PC-3 (cell line): ENCODE data around the gene CASP10. TPM values are rescaled to one million over a fixed set of nuclear protein-coding genes. Genes with fewer than 3 reads are reported as not detected.

Experiments
- ATAC-seq: fragments of 200-7000 bp; cut with Tn5 transposase; 2 replicates; pipeline ENCODE4 v1.9.1; 2020; ENCODE audit warnings: mild to moderate bottlenecking, moderate library complexity
- BruUV-seq: library from RNA; stranded (reverse); fragments of 400-500 nt; replicated peaks from 2 replicates; lab custom pipeline; 2021; lab: Mats Ljungman, UMichigan
- CTCF ChIA-PET: fragments of 300-600 bp; sonication (Branson Sonifier 250); formaldehyde crosslinking; loops from one replicate; lab custom pipeline; 2022; ENCODE audit warnings: antibody characterized with exemption; lab: Charles Lee
- POLR2A ChIA-PET: fragments of 300-600 bp; sonication (Branson Sonifier 250); formaldehyde crosslinking; loops from one replicate; lab custom pipeline; 2022; ENCODE audit warnings: antibody characterized with exemption; ENCODE audit not compliant: unreplicated experiment; lab: Charles Lee
- DNase-seq: peaks from one replicate; pipeline ENCODE4 v3.0.0-alpha.2; 2015
- H2AFZ ChIP-seq: fragments of 300-600 bp; sonication (generic); 2 replicates; pipeline ENCODE4 v1.6.0; 2016; ENCODE audit warnings: antibody characterized with exemption, low read length
- H3F3A ChIP-seq: fragments of 300-600 bp; sonication (generic); one replicate; pipeline ENCODE4 v1.6.0; 2017; ENCODE audit warnings: antibody characterized with exemption, low read length, control low read depth, mild to moderate bottlenecking; ENCODE audit not compliant: unreplicated experiment
- H3K27ac ChIP-seq: fragments of 300-600 bp; sonication (generic); 2 replicates; pipeline ENCODE4 v1.5.1; 2016; ENCODE audit warnings: mild to moderate bottlenecking, low read length
- H3K27me3 ChIP-seq: fragments of 300-600 bp; sonication (generic); 2 replicates; pipeline ENCODE4 v1.6.1; 2016; ENCODE audit warnings: low read length, mixed read lengths
- H3K36me3 ChIP-seq: fragments of 300-600 bp; sonication (generic); 2 replicates; pipeline ENCODE4 v1.6.1; 2016; ENCODE audit warnings: low read depth, mixed run types, low read length, mixed read lengths
- H3K4me1 ChIP-seq: fragments of 300-600 bp; sonication (generic); 2 replicates; pipeline ENCODE4 v1.5.1; 2016; ENCODE audit warnings: low read length; ENCODE audit not compliant: insufficient read depth
- H3K4me2 ChIP-seq: fragments of 300-600 bp; sonication (generic); 2 replicates; pipeline ENCODE4 v1.6.0; 2016; ENCODE audit warnings: low read length
- H3K4me3 ChIP-seq: fragments of 300-600 bp; sonication (generic); 2 replicates; pipeline ENCODE4 v1.5.1; 2016; ENCODE audit warnings: mild to moderate bottlenecking, low read length, mixed read lengths
- H3K79me2 ChIP-seq: fragments of 300-600 bp; sonication (generic); 2 replicates; pipeline ENCODE4 v1.6.1; 2017; ENCODE audit warnings: low read length, mixed read lengths
- H3K9ac ChIP-seq: fragments of 300-600 bp; sonication (generic); 2 replicates; pipeline ENCODE4 v1.6.0; 2016; ENCODE audit warnings: mild to moderate bottlenecking, low read length
- H3K9me2 ChIP-seq: fragments of 300-600 bp; sonication (generic); replicated peaks from 2 replicates; pipeline ENCODE4 v1.6.1; 2016; ENCODE audit warnings: mixed run types, low read length, mixed read lengths
- H3K9me3 ChIP-seq: fragments of 300-600 bp; sonication (generic); 2 replicates; pipeline ENCODE4 v1.6.1; 2016; ENCODE audit warnings: low read length, mixed read lengths
- H4K20me1 ChIP-seq: fragments of 300-600 bp; sonication (generic); 2 replicates; pipeline ENCODE4 v1.6.1; 2016; ENCODE audit warnings: low read length, mixed read lengths
- EZH2 ChIP-seq: fragments of 300-600 bp; sonication (generic); IDR thresholded peaks from one replicate; pipeline ENCODE4 v1.6.1; 2017; ENCODE audit warnings: antibody characterized with exemption, mild to moderate bottlenecking, low read length; ENCODE audit not compliant: unreplicated experiment
- EZH2phosphoT487 ChIP-seq: fragments of 300-600 bp; sonication (generic); IDR thresholded peaks from 2 replicates; pipeline ENCODE4 v1.6.1; 2018; ENCODE audit warnings: mild to moderate bottlenecking, antibody characterized with exemption, low read length, borderline replicate concordance
- intact Hi-C: fragments of 100-400 bp; cut with micrococcal nuclease; formaldehyde crosslinking; loops from 2 replicates; pipeline ENCODE4 v1.9.0; 2023
- total RNA-seq: library from RNA; depleted of rRNA; stranded (reverse); fragments of >200 nt; gene quantifications from 2 replicates; pipeline ENCODE4 v1.2.3, GENCODE V29; 2014
- TF ChIP-seq, protein P1 (sequence below): fragments of 300-600 bp; sonication (generic); conservative IDR thresholded peaks from 2 replicates; pipeline ENCODE4 v1.5.1; 2017; ENCODE audit warnings: antibody characterized with exemption, low read depth, mild to moderate bottlenecking, low read length

CASP10 gene
- total RNA-seq, 1 experiment from 2014 or later = 4.2 TPM

DNA sequence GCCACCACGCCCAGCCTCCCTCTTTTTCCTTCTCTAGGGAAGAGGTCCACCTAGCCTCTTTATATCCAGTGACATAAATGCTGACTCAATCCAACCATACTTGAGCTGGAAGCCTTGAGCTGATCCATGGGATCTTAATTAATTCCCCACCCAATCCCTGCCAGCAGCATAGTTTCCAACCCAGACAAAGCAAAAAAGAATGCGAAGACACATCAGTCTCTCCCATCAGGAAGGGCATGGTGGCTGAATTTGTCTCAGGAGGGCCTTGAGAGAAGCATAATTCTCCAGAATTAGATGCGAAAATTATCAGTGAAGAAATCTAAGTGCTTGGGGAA lies 22.5 kb downstream of the CASP10 start:
- Histone ChIP-seq H3K27me3 (no peaks in the 10 kb centered on the region), H3K79me2 (no peaks in the 10 kb centered on the region), H3K27ac (no peak overlapping the region), H3F3A (no peaks in the 10 kb centered on the region), H3K9me3 (no peaks in the 10 kb centered on the region), H3K4me2 (no peak overlapping the region), H3K9me2 (no peaks in the 10 kb centered on the region), H3K4me1 (no peaks in the 10 kb centered on the region), H3K36me3 (no peaks in the 10 kb centered on the region), H2AFZ (no peak overlapping the region), H4K20me1 (no peaks in the 10 kb centered on the region), H3K9ac (no peak overlapping the region), H3K4me3 (no peak overlapping the region)
- DNase-seq (no peak), ATAC-seq (no peak)
- ChIA-PET POLR2A (no interaction called here), CTCF (no interaction called here)
- intact Hi-C loops = no loop called here
- BruUV-seq = no TSS peak
- TF ChIP-seq EZH2phosphoT487 = no peak
- no peak for TF ChIP-seq EZH2
- TF ChIP-seq, protein P1, sequence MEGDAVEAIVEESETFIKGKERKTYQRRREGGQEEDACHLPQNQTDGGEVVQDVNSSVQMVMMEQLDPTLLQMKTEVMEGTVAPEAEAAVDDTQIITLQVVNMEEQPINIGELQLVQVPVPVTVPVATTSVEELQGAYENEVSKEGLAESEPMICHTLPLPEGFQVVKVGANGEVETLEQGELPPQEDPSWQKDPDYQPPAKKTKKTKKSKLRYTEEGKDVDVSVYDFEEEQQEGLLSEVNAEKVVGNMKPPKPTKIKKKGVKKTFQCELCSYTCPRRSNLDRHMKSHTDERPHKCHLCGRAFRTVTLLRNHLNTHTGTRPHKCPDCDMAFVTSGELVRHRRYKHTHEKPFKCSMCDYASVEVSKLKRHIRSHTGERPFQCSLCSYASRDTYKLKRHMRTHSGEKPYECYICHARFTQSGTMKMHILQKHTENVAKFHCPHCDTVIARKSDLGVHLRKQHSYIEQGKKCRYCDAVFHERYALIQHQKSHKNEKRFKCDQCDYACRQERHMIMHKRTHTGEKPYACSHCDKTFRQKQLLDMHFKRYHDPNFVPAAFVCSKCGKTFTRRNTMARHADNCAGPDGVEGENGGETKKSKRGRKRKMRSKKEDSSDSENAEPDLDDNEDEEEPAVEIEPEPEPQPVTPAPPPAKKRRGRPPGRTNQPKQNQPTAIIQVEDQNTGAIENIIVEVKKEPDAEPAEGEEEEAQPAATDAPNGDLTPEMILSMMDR = no peak

DNA sequence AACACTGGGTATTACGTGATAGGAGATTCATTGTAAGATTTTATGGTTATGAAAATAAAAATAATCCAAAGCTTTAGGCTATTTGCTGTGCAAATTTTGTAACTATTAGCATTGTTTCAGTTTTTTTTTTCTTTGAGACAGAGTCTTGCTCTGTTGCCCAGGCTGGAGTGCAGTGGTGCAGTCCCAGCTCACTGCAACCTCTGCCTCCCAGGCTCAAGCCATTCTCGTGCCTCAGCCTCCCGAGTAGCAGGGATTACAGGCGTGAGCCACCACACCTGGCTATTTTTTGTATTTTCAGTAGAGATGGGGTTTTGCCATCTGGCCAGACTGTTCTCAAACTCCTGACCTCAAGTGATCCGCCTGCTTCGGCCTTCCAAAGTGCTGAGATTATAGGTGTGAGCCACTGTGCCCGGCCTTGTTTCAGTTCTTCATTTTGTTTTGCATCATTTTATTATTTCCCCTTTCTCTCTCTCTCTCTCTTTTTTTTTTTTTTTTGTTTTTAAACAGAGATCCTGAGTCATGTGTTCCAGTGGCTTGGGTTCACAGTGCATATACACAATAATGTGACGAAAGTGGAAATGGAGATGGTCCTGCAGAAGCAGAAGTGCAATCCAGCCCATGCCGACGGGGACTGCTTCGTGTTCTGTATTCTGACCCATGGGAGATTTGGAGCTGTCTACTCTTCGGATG lies 25.8 kb downstream of the CASP10 start:
- Histone ChIP-seq H3K27ac (no peak overlapping the region), H3F3A (no peaks in the 10 kb centered on the region), H3K4me3 (no peak overlapping the region), H4K20me1 (no peaks in the 10 kb centered on the region), H3K27me3 (no peaks in the 10 kb centered on the region), H3K79me2 (no peaks in the 10 kb centered on the region), H3K4me1 (no peaks in the 10 kb centered on the region), H3K9ac (no peak overlapping the region), H3K36me3 (no peaks in the 10 kb centered on the region), H2AFZ (no peak overlapping the region), H3K9me2 (no peaks in the 10 kb centered on the region), H3K9me3 (no peaks in the 10 kb centered on the region), H3K4me2 (no peak overlapping the region)
- ATAC-seq (no peak), DNase-seq (no peak)
- intact Hi-C loops = no loop called here
- ChIA-PET CTCF (no interaction called here), POLR2A (no interaction called here)
- TF ChIP-seq EZH2 = no peak
- TF ChIP-seq, protein P1 = no peak
- no peak for TF ChIP-seq EZH2phosphoT487
- no TSS peak for BruUV-seq

DNA sequence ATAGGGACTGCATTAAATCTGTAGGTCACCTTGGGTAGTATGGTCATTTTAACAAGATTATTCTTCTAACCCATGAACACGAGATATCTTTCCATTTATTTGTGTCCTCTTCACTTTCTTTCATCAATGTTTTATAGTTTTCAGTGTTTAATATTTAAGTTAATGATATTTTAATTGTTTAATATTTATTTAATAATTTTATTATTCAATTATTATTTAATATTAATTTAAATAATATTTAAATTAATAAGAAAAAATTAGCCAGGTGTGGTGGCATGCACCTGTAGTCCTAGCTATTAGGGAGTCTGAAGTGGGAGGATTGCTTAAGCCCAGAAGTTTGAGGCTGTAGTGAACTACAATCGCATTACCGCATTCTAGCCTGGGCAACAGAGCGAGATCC lies 33.0 kb downstream of the CASP10 start:
- no TSS peak for BruUV-seq
- DNase-seq (no peak), ATAC-seq (no peak)
- Histone ChIP-seq H3K79me2 (no peaks in the 10 kb centered on the region), H3K9ac (no peak overlapping the region), H3K4me3 (no peak overlapping the region), H3K9me3 (no peaks in the 10 kb centered on the region), H3K36me3 (no peaks in the 10 kb centered on the region), H3K27ac (no peak overlapping the region), H3K4me2 (no peak overlapping the region), H3K27me3 (no peaks in the 10 kb centered on the region), H4K20me1 (no peaks in the 10 kb centered on the region), H2AFZ (no peak overlapping the region), H3F3A (no peaks in the 10 kb centered on the region), H3K4me1 (peaks cover 7% of the 10 kb centered on the region; the same call in 1 of the 2 replicates), H3K9me2 (no peaks in the 10 kb centered on the region)
- ChIA-PET POLR2A (no interaction called here), CTCF (no interaction called here)
- intact Hi-C loops = no loop called here
- TF ChIP-seq EZH2 (no peak), EZH2phosphoT487 (no peak)
- TF ChIP-seq, protein P1 = no peak
